Heart right ventricle (tissue), 16 donors: ENCODE data around the gene NDUFS6. TPM values are rescaled to one million over a fixed set of nuclear protein-coding genes. Genes with fewer than 3 reads are reported as not detected.
A peak's percentile ranks its signal among the peaks of the same experiment; 100 is the strongest.

ENCODE experiments used
- ATAC-seq, 8 donors: fragments of 200-7000 bp; cut with Tn5 transposase; one replicate each; pipeline ENCODE4 v1.9.1; 2020; ENCODE audit warnings: mild to moderate bottlenecking in 8 of 8, moderate library complexity in 8 of 8, moderate number of reproducible peaks in 1 of 8
- DNase-seq, 2 donors: peaks; one replicate each; pipeline ENCODE4 v3.0.0-alpha.2; 2020
- H3K27ac ChIP-seq, 10 donors: fragments of 200-600 bp; sonication (generic) in 2 of 10; one replicate each; pipeline versions ENCODE4 v1.5.0 to v1.8.0; 2020 to 2022; ENCODE audit warnings: mild to moderate bottlenecking in 3 of 10
- H3K27me3 ChIP-seq, 7 donors: fragments of 200-600 bp; one replicate each; pipeline ENCODE4 v1.8.0; 2021 to 2022; ENCODE audit warnings: mild to moderate bottlenecking in 2 of 7
- H3K36me3 ChIP-seq, 9 donors: fragments of 200-600 bp; sonication (generic) in 1 of 9; one replicate each; pipeline versions ENCODE4 v1.5.0 to v1.8.0; 2020 to 2022; ENCODE audit warnings: mild to moderate bottlenecking in 2 of 9
- H3K4me1 ChIP-seq, 9 donors: fragments of 200-600 bp; sonication (generic) in 1 of 9; one replicate each; pipeline versions ENCODE4 v1.5.0 to v1.8.0; 2020 to 2022; ENCODE audit warnings: mild to moderate bottlenecking in 4 of 9
- H3K4me3 ChIP-seq, 10 donors: fragments of 200-600 bp; sonication (generic) in 2 of 10; one replicate each; pipeline versions ENCODE4 v1.5.0 to v1.8.0; 2020 to 2022; ENCODE audit warnings: mild to moderate bottlenecking in 7 of 10, moderate library complexity in 2 of 10
- H3K9me3 ChIP-seq, 11 donors: fragments of 200-600 bp in 10 of 11; sonication (generic) in 2 of 11; one replicate each; pipeline versions ENCODE4 v1.5.0 to v1.8.0; 2013 to 2022; ENCODE audit warnings: mild to moderate bottlenecking in 2 of 11, control low read depth in 1 of 11, moderate library complexity in 1 of 11
- WGBS, 2 donors: extraction: QIAGEN DNeasy Blood & Tissue Kit; methylation state at CpG; one replicate each; pipeline ENCODE4 v1.1.7; 2013; ENCODE audit warnings: inconsistent platforms in 1 of 2; 5-methylcytosine and 5-hydroxymethylcytosine counted together
- intact Hi-C, 10 donors: fragments of 100-400 bp; cut with DNase I; formaldehyde crosslinking; loops; one replicate each; pipeline versions ENCODE4 v1.11.1 to v1.14.2; 2022
- polyA plus RNA-seq, 2 donors: library from polyadenylated mRNA; stranded (reverse); fragments of 200-250 nt; gene quantifications; one replicate each; pipeline ENCODE4 v1.2.3, GENCODE V29; 2013
- total RNA-seq, 10 donors: library from RNA; stranded (reverse); fragmentation: NEBNext Ultra II Directional in 3 of 10; extraction: Animal tissue kit (Norgen Biotek cat#: 25700) in 3 of 10; gene quantifications; one replicate each; pipeline versions ENCODE4 v1.2.1 to v1.2.4, GENCODE V29; 2021 to 2023
- TF ChIP-seq, protein P1 (sequence below), 9 donors: fragments of 200-600 bp; sonication (generic) in 2 of 9; IDR thresholded peaks; one replicate each; pipeline versions ENCODE4 v1.5.0 to v1.8.0; 2021 to 2022; ENCODE audit warnings: antibody characterized with exemption in 9 of 9, mild to moderate bottlenecking in 5 of 9, moderate library complexity in 1 of 9
- donor health status: Arrhythmogenic right ventricular cardiomyopathy.
- donor health status: ischemic (EF 13 %, LVEDD 7.1; RV severe dilation, severe dysfunction).
- donor health status: healthy with polysubstance abuse.
- donor health status: DM: no; HTN: yes; CAD: no.
- donor health status: DM: no; HTN: no; CAD: no.
- donor health status: ischemic (EF 25% LVEDD 6.9; RV normal size, moderate dysfunction).
- donor health status: ischemic (EF 25% LVEDD 5.7; RV mildly dilated, moderate dysfunction).
- donor health status: healthy.
- donor health status: DM: yes; HTN: yes; CAD: no.
- donor health status: Ischemic cardiomyopathy.
- donor health status: ischemic (EF 35%, LVEDD 5.7; RV mildly dilated, moderate dysfunction).
- donor health status: nonischemic (EF 11% LVEDD 7.7; RV severe dilation, severe dysfunction).
- donor health status: DM: yes; HTN: yes; CAD: no.
- donor health status: PGD.
- donor health status: ischemic (EF 29% LVEDD 5.4; RV normal size, mild dysfunction).
- donor health status: nonischemic (EF 23%, LVEDD 6.1; RV moderate dilation, normal function).

The NDUFS6 gene
- total and polyA plus RNA-seq, 12 donors, result 60.2 to 198 (median 87.9) TPM

- WGBS, 2 donors, result 65 to 67% methylated on average over 8 of the region's 8 CpGs
- Histone ChIP-seq H3K9me3 (no peaks in the 10 kb centered on the region), H3K27me3 (no peaks in the 10 kb centered on the region), H3K27ac (peak overlapping the region in 1 of 10 donors; percentile 80), H3K36me3 (peaks cover 0 to 20% (median 0%) of the 10 kb centered on the region in 9 donors), H3K4me1 (peaks cover 0 to 52% (median 10%) of the 10 kb centered on the region in 9 donors), H3K4me3 (peak overlapping the region in 1 of 10 donors; percentile 36)
- TF ChIP-seq, protein P1, sequence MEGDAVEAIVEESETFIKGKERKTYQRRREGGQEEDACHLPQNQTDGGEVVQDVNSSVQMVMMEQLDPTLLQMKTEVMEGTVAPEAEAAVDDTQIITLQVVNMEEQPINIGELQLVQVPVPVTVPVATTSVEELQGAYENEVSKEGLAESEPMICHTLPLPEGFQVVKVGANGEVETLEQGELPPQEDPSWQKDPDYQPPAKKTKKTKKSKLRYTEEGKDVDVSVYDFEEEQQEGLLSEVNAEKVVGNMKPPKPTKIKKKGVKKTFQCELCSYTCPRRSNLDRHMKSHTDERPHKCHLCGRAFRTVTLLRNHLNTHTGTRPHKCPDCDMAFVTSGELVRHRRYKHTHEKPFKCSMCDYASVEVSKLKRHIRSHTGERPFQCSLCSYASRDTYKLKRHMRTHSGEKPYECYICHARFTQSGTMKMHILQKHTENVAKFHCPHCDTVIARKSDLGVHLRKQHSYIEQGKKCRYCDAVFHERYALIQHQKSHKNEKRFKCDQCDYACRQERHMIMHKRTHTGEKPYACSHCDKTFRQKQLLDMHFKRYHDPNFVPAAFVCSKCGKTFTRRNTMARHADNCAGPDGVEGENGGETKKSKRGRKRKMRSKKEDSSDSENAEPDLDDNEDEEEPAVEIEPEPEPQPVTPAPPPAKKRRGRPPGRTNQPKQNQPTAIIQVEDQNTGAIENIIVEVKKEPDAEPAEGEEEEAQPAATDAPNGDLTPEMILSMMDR (IDR thresholded peaks at IDR 0.05), result no peak
- intact Hi-C loops, result no loop called here
- DNase-seq (no peak), ATAC-seq (no peak)
Observed at GRCh38 chr5:1792842-1793266, 8.4 kb upstream of the NDUFS6 start.

GRCh38 chr5:1793301-1793740 lies 7.9 kb upstream of the NDUFS6 start:
- intact Hi-C loops, result no loop called here
- 50 to 62% methylated on average over 10 of the region's 10 CpGs for WGBS, 2 donors
- TF ChIP-seq, protein P1 (IDR thresholded peaks at IDR 0.05), result no peak
- no peaks in the 10 kb centered on the region for H3K9me3 ChIP-seq
- ATAC-seq, result no peak
- H3K4me1 ChIP-seq, result peaks cover 0 to 56% (median 12%) of the 10 kb centered on the region in 9 donors
- no peaks in the 10 kb centered on the region for H3K27me3 ChIP-seq
- peak overlapping the region in 1 of 10 donors; percentile 36 for H3K4me3 ChIP-seq
- DNase-seq, result no peak
- peaks cover 0 to 25% (median 0%) of the 10 kb centered on the region in 9 donors for H3K36me3 ChIP-seq
- H3K27ac ChIP-seq, result peak overlapping the region in 2 of 10 donors; percentile 16 to 80

DNA sequence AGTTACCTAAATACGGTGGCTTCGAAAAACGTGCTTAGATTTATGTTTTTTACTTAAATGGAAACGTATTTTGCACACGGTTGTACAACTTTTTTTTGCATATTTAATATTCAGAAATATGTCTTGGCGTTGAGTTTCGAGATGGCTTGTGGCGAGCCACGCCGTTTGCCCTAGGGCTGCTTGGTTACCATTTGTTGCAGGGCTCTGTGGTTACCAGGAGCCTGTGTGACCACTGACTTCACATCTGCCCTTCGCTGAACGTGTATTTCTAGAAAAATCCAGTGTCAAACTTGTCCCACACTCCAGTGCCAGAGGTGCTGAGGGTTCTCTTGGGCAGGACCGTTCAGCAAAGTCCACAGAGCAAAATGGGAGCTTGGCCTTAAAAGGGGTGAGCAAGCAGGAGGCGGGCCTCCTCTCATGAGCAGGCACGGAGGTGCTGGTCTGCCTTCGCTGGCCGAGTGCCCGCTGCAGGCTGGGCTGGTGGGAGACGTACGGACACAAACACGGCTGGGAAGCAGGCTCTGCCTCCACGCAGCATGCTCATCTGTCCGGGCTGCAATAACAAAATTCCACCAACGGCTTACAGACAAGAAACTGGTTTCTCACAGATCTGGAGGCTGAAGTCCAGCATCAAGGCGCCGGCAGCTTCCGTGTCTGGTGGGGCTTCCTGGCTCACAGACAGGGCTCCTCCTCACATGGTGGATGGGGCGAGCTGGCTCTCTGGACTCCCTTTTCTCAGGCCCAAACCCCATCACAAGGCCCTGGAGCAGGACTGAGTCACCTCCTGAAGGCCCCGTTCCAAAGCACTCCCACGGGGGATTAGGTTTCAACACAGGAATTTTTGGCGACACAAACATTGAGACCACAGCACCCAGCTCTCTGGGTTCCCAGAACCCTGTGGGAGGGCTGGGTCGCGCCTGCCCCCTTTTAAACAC lies 7.0 kb upstream of the NDUFS6 start:
- peaks cover 0 to 29% (median 0%) of the 10 kb centered on the region in 9 donors for H3K36me3 ChIP-seq
- H3K27me3 ChIP-seq, result no peaks in the 10 kb centered on the region
- DNase-seq, result no peak
- TF ChIP-seq, protein P1 (IDR thresholded peaks at IDR 0.05), result no peak
- no peak for ATAC-seq
- intact Hi-C loops, result no loop called here
- H3K4me3 ChIP-seq, result peak overlapping the region in 1 of 10 donors; percentile 36
- H3K9me3 ChIP-seq, result no peaks in the 10 kb centered on the region
- H3K27ac ChIP-seq, result peak overlapping the region in 1 of 10 donors; percentile 80
- WGBS, 2 donors, result 87 to 88% methylated on average over 33 of the region's 33 CpGs
- peaks cover 4 to 65% (median 18%) of the 10 kb centered on the region in 9 donors for H3K4me1 ChIP-seq

DNA sequence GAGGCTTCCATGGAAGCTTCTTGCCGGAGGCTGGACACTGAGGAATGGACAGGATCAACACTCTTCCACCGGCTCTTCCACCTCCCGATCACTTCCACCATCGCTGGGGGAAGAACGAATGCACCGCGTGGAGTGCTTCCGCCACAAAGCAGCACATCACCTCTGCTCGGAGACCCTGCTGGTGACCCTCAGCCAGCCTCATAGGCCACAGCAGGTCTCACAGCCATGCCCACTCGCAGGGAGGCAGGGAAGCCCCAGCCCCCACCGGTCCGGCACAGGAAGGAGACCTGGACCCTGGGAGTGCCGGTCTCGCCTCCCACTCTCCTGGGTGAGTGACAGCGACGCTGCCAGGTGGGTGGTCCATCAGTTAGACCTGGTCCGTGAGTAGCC lies 6.3 kb upstream of the NDUFS6 start:
- intact Hi-C loops, result no loop called here
- TF ChIP-seq, protein P1 (IDR thresholded peaks at IDR 0.05), result no peak
- Histone ChIP-seq H3K27me3 (no peaks in the 10 kb centered on the region), H3K36me3 (peaks cover 0 to 29% (median 0%) of the 10 kb centered on the region in 9 donors), H3K4me1 (peaks cover 4 to 61% (median 18%) of the 10 kb centered on the region in 9 donors), H3K27ac (no peak overlapping the region), H3K4me3 (no peak overlapping the region), H3K9me3 (no peaks in the 10 kb centered on the region)
- no peak for DNase-seq
- ATAC-seq, result no peak
- 90 to 91% methylated on average over 17 of the region's 17 CpGs for WGBS, 2 donors
